Measurements from ENCODE around the gene OR10Z1.

The OR10Z1 gene

DNA sequence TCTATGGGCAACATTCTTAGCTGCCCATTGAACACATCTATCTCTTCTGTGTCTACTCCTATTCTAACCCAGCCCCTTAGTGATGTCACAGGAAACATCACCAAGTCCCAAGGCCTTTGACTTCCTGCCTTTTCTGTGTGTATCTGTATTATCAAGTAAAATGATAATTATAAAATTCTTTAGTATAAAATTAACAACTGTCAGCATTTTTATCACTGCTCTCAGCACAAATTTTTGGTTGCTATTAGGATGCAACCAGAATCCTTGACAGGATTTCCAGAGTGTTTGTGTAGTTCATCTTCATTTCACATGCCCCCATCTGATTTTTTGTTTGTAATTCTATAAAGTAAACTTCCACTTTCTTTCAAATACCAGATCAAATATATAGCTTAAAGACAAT, 33.8 kb downstream of the OR10Z1 start:
- Histone ChIP-seq H3K9ac (no peak overlapping the region), H3K4me2 (ENCODE audit: low read length) (no peak overlapping the region), H3K27ac (no peak overlapping the region), H3K4me3 (ENCODE audit: low read depth, low read length) (no peak overlapping the region), H3K9me3 (ENCODE audit: control insufficient read depth, low read length) (no peaks in the 10 kb centered on the region), H2AFZ (no peak overlapping the region), H3K79me2 (no peaks in the 10 kb centered on the region), H3K36me3 (ENCODE audit: control insufficient read depth, insufficient read depth, low read length) (no peaks in the 10 kb centered on the region), H3K4me1 (no peaks in the 10 kb centered on the region), H3K27me3 (ENCODE audit: control insufficient read depth, insufficient read depth, low read length) (no peaks in the 10 kb centered on the region)
- TF ChIP-seq, protein P1, sequence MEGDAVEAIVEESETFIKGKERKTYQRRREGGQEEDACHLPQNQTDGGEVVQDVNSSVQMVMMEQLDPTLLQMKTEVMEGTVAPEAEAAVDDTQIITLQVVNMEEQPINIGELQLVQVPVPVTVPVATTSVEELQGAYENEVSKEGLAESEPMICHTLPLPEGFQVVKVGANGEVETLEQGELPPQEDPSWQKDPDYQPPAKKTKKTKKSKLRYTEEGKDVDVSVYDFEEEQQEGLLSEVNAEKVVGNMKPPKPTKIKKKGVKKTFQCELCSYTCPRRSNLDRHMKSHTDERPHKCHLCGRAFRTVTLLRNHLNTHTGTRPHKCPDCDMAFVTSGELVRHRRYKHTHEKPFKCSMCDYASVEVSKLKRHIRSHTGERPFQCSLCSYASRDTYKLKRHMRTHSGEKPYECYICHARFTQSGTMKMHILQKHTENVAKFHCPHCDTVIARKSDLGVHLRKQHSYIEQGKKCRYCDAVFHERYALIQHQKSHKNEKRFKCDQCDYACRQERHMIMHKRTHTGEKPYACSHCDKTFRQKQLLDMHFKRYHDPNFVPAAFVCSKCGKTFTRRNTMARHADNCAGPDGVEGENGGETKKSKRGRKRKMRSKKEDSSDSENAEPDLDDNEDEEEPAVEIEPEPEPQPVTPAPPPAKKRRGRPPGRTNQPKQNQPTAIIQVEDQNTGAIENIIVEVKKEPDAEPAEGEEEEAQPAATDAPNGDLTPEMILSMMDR (IDR thresholded peaks at IDR 0.05) = no peak

DNA sequence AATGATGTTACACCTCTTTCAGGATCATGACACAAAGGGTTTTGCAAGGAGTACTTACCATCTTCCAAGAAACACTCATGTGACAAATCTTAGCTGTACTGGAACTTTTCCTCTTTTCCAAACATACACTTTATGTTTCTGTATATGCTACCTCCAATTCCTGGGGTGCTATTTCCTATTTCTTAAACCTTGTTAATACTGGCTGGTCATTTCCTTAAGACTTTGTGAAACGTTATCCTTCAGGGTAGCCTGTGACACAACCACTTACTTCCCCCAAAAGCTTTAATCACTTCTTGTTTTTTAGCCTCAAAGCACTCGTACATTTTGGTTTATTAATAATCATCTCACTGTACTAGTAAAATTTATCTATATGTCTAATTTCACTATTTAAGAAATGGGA, 39.4 kb downstream of the OR10Z1 start:
- Histone ChIP-seq H3K36me3 (ENCODE audit: control insufficient read depth, insufficient read depth, low read length) (no peaks in the 10 kb centered on the region), H3K4me3 (ENCODE audit: low read depth, low read length) (no peak overlapping the region), H3K4me1 (no peaks in the 10 kb centered on the region), H3K27me3 (ENCODE audit: control insufficient read depth, insufficient read depth, low read length) (no peaks in the 10 kb centered on the region), H3K4me2 (ENCODE audit: low read length) (no peak overlapping the region), H3K27ac (no peak overlapping the region), H3K79me2 (no peaks in the 10 kb centered on the region), H3K9ac (no peak overlapping the region), H3K9me3 (ENCODE audit: control insufficient read depth, low read length) (no peaks in the 10 kb centered on the region), H2AFZ (no peak overlapping the region)
- TF ChIP-seq, protein P1 (IDR thresholded peaks at IDR 0.05) = no peak

DNA sequence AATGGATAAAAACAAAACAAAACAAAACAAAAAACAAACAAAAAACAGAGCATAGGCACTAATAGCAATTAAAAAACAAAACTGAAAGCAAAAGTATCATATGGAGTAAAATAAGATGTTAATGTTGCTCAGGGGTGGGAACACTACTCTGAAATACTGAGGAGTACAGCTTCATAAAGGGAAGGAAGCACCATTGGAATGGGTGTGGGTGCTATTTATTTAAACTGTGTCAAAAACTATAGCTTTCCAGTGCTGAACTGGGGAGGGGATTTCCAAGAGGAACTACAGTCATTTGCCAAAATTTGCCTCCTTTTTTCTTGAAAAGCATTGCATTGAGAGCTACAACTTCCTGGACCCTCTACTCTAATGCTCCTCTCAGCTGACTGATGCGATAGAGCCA, 41.4 kb downstream of the OR10Z1 start:
- Histone ChIP-seq H3K27me3 (ENCODE audit: control insufficient read depth, insufficient read depth, low read length) (no peaks in the 10 kb centered on the region), H3K4me1 (no peaks in the 10 kb centered on the region), H3K9me3 (ENCODE audit: control insufficient read depth, low read length) (no peaks in the 10 kb centered on the region), H3K4me3 (ENCODE audit: low read depth, low read length) (no peak overlapping the region), H3K27ac (no peak overlapping the region), H2AFZ (no peak overlapping the region), H3K9ac (no peak overlapping the region), H3K36me3 (ENCODE audit: control insufficient read depth, insufficient read depth, low read length) (no peaks in the 10 kb centered on the region), H3K4me2 (ENCODE audit: low read length) (no peak overlapping the region), H3K79me2 (no peaks in the 10 kb centered on the region)
- TF ChIP-seq, protein P1 (IDR thresholded peaks at IDR 0.05) = no peak

DNA sequence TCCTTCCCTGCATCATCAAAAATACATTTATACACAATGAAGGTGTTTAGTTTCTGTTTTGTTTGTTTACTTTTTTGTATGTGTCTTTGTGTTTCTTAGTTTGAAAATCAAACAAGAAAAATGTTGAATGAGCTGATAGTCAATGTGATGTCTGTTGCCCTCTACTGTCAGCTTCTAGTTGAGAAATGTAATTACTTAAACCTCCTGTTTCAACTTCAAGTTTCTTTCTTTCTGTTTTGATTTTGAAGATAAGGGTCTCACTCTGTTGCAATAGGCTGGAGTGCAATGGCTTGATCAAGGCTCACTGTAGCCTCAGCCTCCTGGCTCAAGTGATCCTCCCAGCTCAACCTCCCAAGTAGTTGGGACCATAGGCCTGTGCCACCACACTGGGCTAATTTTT, 44.0 kb downstream of the OR10Z1 start:
- TF ChIP-seq, protein P1 (IDR thresholded peaks at IDR 0.05) = no peak
- no peak overlapping the region for H3K9ac ChIP-seq

DNA sequence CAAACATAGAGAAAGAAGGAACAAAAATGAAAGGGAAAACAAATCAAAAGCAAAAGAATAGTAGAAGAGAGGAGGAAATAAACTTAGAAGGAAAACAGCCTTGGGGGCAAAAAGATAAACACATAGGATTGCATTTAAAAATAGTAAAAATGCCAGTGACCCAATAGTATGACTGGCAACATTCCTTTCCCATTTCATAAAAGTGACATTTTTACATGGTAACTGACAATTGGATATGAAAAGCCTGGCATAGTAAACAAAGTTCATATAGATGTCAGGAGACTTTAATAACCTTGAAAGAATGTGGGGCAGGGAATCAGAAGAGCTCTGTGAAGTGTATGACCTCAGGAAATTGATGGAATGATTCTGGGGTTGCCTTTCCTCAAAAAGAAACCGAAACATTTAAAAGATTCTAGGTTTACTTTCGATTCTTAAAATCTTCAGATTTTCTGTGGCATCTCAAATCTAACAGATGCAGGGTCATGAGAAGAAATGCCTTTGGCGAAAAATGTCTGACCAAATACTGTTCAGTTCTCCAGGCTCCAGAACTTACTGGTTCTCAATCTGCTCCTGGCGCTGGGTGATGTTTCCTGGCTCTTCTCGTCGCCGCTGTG, 47.8 kb downstream of the OR10Z1 start:
- no peaks in the 10 kb centered on the region for H3K36me3 ChIP-seq (ENCODE audit: control insufficient read depth, insufficient read depth, low read length)
- no peaks in the 10 kb centered on the region for H3K79me2 ChIP-seq
- no peak overlapping the region for H3K9ac ChIP-seq
- no peaks in the 10 kb centered on the region for H3K9me3 ChIP-seq (ENCODE audit: control insufficient read depth, low read length)
- H3K4me1 ChIP-seq = no peaks in the 10 kb centered on the region
- no peak overlapping the region for H2AFZ ChIP-seq
- no peak overlapping the region for H3K27ac ChIP-seq
- H3K4me3 ChIP-seq (ENCODE audit: low read depth, low read length) = no peak overlapping the region
- no peaks in the 10 kb centered on the region for H3K27me3 ChIP-seq (ENCODE audit: control insufficient read depth, insufficient read depth, low read length)
- TF ChIP-seq, protein P1 (IDR thresholded peaks at IDR 0.05) = no peak
- H3K4me2 ChIP-seq (ENCODE audit: low read length) = no peak overlapping the region

More for the DNA sequence above, 44.0 kb downstream of the OR10Z1 start:
- Histone ChIP-seq H2AFZ (no peak overlapping the region), H3K9me3 (ENCODE audit: control insufficient read depth, low read length) (no peaks in the 10 kb centered on the region), H3K4me1 (no peaks in the 10 kb centered on the region), H3K79me2 (no peaks in the 10 kb centered on the region), H3K4me3 (ENCODE audit: low read depth, low read length) (no peak overlapping the region), H3K36me3 (ENCODE audit: control insufficient read depth, insufficient read depth, low read length) (no peaks in the 10 kb centered on the region), H3K27me3 (ENCODE audit: control insufficient read depth, insufficient read depth, low read length) (no peaks in the 10 kb centered on the region), H3K27ac (no peak overlapping the region), H3K4me2 (ENCODE audit: low read length) (no peak overlapping the region)

All from parathyroid adenoma (tissue), 2 donors.